NCI-H526 (cell line): ENCODE data around the gene IL22RA2.

Experiments used
- DNase-seq, 2 experiments: peaks; one replicate each; lab custom pipeline; 2025; lab: John Stamatoyannopoulos, UW

IL22RA2 gene

GRCh38 chr6:137167702-137168377 lies 5.6 kb downstream of the IL22RA2 start:
- DNase-seq: no peak

DNA sequence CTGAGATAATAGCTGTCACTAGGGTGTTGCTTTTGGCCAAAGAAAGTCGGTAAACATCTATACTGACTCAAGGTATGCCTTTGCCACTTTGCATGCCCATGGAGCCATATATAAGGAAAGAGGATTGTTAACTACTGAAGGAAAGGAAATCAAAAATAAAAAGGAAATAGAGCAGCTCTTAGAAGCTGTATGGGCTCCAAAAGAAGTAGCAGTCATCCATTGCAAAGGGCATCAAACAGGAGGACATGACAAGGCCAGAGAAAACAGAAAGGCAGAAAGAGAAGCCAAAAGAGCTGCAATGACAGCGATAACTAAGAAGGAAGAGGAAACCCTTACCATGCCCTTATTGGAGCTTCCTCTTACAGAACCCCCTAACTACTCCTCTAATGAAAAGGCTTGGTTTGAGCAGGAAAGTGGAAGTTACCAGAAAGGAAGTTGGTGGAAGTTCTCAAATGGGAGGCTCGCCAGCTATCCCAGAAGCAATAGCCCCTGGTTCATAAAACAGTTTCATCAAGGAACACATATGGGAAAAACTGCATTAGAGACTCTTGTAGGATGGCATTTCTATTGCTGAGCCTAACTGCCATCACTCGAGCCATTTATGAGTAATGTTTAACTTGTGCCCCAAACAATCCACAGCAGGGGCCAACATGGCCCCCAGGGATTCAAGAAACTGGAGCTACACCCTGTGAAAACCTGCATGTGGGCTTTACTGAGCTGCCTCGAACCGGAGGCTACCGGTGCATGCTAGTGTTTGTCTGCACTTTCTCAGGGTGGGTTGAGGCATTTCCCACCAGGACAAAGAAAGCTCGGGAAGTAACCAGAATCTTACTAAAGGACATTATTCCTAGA lies 7.0 kb downstream of the IL22RA2 start:
- DNase-seq: no peak

DNA sequence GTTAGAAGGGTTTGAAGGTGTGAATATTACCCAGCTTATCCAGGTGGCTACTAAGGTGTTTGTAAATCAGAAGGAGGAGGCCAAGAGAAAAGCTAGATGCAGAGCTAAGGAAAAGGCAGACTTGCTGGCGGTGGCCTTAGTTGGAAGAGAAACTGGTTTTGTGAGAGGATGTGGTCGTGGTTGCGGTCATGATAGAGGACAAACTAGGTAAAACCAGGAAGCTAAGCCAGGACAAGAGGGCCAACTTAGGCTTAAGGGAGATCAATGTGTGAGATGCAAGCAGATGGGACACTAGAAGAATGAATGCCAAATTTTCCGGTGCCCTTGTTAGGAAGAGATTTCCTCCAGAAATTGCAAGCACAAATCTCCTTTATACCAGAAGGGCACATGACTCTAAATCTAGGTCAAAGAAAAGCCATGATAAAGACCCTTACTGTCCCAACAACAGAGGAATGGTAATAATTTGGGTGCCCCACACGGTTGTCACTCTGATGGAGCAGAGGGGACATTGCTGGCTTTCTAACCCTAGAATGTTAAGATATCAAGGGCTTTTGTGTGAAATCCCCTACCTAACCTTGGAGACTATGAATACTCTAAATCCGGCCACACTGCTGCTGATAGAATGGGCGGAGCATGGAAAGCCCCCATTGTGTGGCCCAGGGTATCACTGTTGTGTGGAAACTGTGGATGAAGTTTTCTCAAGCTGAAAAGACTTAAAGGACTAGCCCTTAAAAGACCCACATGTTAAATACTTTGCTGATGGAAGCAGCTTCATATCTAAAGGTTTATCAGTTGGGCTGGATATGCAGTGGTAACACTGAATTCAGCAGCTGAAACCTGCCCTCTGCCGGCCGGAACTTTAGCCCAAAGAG lies 7.8 kb downstream of the IL22RA2 start:
- peak in 1 of 2 experiments; percentile 57 for DNase-seq

DNA sequence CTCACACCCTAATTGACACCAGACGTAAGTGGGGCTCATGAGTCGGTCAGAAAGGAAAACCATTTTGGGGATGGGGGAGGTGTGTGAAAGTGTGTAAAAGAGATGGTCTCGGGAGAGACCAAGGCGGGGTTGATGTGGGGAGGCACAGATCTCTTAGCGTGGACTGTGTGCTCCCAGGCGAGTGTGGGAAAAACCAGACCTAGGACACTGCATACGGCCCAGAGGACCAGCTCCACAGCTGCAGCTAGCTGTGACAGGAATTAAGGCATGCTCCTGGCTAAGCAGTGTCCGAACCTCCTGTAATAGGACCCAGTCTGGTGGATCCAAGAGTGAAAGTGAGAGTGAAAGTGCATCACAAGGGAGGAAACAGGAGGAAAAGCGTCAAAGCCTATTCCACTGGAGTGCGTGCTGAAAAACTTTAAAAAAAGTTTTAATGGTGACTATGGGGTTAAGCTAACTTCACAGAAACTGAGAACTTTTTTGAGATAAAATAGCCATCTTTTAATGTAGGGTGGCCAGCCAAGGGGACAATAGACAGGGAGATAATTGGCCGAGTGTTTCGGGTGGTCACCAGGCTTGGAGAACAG lies 9.6 kb downstream of the IL22RA2 start:
- no peak for DNase-seq

DNA sequence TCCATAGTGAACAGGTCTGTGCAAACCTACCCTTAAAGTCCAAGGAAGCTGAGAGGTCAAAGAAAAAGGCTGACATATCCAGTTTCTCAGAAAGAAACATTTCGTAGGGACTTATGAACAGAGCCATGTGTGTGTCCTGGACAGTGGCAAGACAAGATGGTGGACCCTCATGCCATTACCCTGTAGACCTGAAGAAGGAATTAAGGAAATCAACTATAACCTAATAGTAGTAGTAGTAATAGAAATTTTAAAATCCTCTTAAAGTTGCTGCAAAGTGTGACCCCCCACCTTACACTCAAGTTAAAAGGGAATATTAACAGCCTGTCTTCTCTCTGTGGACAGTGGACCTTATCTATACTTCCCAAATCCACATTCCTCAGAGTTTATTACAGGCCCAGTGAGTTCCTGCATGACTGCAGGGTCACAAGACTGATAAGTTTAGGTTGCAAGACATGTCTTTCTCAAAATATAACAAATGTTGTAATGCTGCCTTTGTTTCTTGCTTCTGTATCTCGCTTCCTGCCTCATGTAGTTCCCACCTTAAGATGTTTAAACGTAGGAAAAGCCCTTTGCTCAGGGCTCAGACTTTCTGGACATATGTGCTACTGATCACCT lies 10.6 kb downstream of the IL22RA2 start:
- no peak for DNase-seq

DNA sequence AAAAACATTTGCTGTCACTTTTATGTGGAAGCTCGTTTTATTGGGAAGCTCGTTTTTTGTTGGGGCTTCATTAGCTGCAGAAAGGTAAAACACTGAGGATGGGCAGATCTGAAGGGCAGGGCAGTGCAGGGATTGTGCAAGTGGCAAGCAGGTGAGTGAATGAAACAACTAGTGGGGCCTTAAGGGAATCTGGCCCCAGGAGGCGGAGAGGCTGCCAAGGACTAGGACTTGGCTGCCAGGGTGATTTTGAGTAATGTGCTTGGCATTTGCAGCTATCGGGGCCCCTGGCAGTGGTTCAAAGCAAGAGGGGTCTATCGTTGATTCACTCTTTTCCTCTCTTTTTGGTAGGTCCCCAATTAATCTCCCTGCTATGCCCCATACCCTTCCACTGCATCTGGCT lies 11.5 kb downstream of the IL22RA2 start:
- DNase-seq: no peak

GRCh38 chr6:137160763-137161162 lies 12.7 kb downstream of the IL22RA2 start:
- no peak for DNase-seq

DNA sequence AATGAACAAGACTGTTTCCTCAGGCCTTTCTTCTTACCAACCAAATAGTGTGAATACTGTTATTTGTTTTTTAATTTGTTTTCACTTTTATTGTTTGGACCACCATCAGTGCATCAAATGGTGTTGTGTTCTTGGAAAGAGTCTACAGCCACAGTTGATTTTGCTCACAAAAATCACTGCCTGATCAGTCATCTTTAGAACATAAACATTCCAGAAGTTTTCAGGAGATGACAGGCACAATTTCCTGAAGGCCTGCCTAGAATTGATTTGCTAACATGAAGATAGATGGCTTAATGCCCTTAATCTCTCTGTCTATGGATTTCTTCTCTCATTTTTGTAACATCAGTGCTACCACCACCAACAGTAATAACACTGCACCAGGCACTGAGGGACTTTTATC lies 13.5 kb downstream of the IL22RA2 start:
- no peak for DNase-seq

- no peak for DNase-seq
These were observed 15.8 kb downstream of the IL22RA2 start for GRCh38 chr6:137157601-137158000.

DNA sequence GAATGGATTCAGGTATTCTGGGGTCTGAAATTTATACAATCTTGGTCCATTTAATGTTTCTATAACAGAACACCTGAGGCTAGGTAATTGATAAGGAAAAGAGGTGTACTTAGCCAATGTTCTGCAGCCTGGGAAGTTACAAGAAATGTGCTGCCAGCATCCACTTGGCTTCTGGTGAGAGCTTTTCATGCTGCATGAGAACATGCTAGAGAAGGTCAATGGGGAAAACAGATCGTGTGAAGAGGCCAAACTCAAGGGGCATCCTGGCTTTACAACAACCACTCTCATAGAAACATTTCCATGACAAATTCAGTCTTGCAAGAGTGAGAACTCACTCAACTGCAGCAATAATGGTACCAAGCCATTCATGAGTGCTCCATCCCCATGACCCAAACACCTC lies 16.8 kb downstream of the IL22RA2 start:
- no peak for DNase-seq

GRCh38 chr6:137155830-137156229 lies 17.6 kb downstream of the IL22RA2 start:
- no peak for DNase-seq

- DNase-seq: no peak
These were observed 23.4 kb downstream of the IL22RA2 start for GRCh38 chr6:137150072-137150471.

GRCh38 chr6:137149035-137149393 lies 24.4 kb downstream of the IL22RA2 start:
- no peak for DNase-seq

- no peak for DNase-seq
These were observed 25.0 kb downstream of the IL22RA2 start for GRCh38 chr6:137148306-137149034.

GRCh38 chr6:137147195-137147594 lies 26.2 kb downstream of the IL22RA2 start:
- DNase-seq: no peak

- no peak for DNase-seq
These were observed 27.2 kb downstream of the IL22RA2 start for GRCh38 chr6:137146206-137146605.

- no peak for DNase-seq
These were observed 28.0 kb downstream of the IL22RA2 start for GRCh38 chr6:137145421-137145820.

DNA sequence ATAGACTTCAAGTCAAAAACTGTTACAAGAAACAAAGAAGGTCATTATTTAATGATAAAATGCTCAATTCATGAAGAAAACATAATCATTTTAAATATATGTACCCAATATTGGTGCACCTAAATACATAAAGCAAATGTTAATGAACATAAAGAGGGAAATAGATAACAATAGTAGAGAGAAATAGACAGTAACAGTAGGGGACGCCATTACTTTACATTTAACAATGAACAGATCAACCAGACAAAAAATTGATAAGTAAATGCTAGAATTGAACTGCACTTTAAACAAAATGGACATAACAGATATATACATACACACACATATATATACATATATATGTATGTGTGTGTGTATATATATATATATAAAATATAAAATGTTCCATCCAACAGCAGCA lies 37.4 kb downstream of the IL22RA2 start:
- DNase-seq: no peak

DNA sequence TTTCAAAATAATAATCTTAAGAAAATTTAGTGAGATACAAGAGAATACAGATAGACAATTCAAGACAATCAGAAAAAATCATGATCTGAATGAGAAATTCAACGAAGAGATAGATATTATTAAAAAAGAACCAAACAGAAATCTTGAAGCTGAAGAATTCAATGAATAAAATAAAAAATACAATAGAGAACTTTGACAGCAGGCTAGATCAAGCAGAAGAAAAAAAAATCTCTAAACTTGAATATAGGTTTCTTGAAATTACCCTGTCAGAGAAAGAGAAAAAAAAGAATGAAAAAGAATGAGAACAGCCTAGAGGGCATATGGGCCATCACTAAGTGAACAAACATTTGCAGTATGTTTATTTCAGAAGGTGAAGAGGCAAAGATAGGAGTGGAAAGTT lies 39.0 kb downstream of the IL22RA2 start:
- no peak for DNase-seq

- DNase-seq: no peak
These were observed 40.3 kb downstream of the IL22RA2 start for GRCh38 chr6:137133122-137133521.

- no peak for DNase-seq
These were observed 46.5 kb downstream of the IL22RA2 start for GRCh38 chr6:137126875-137127485.
